ENCODE data around the gene RPL41. TPM values are rescaled to one million over a fixed set of nuclear protein-coding genes. Genes with fewer than 3 reads are reported as not detected.

RPL41 gene
- total and polyA plus RNA-seq, 9 of the 15 experiments (the other 6 are each of a cell fraction or from before 2014, with no cell fraction given) = 3,403 to 11,276 (median 5,604) TPM

GRCh38 chr12:56117778-56118687 lies 1.6 kb downstream of the RPL41 start, which contains the start of gene ZC3H10 (continued):
- TF ChIP-seq AFF1 (IDR thresholded peaks at IDR 0.05; ENCODE audit: low read depth in 1 of 2, partially characterized antibody in 2 of 2) (peak in 1 of 2 experiments; percentile 32), MED1 (CRISPR knock-in tag; IDR thresholded peaks at IDR 0.05; ENCODE audit: borderline replicate concordance) (no peak), ZFP30 (CRISPR knock-in tag; IDR thresholded peaks at IDR 0.05; ENCODE audit: borderline replicate concordance) (no peak), ZNF655 (CRISPR knock-in tag; IDR thresholded peaks at IDR 0.05) (no peak), CHD1 (IDR thresholded peaks at IDR 0.05; ENCODE audit: low read length) (no peak), CBX2 (IDR thresholded peaks at IDR 0.05; ENCODE audit: insufficient read depth, low read length, poor library complexity, severe bottlenecking) (no peak), ZBTB17 (CRISPR knock-in tag; IDR thresholded peaks at IDR 0.05) (peak; percentile 84), RBBP5 (IDR thresholded peaks at IDR 0.05; ENCODE audit: borderline replicate concordance, insufficient read depth, low read length, poor library complexity, severe bottlenecking) (peak; percentile 44), HEY1 (CRISPR knock-in tag; IDR thresholded peaks at IDR 0.05; ENCODE audit: borderline replicate concordance) (no peak), ZFP91 (CRISPR knock-in tag; IDR thresholded peaks at IDR 0.05) (no peak), THAP7 (CRISPR knock-in tag; IDR thresholded peaks at IDR 0.05) (peak; percentile 70; the same call in 1 of the 2 replicates), TCF7 (IDR thresholded peaks at IDR 0.05; ENCODE audit: borderline replicate concordance) (no peak), TFAM (CRISPR knock-in tag; conservative IDR thresholded peaks at IDR 0.05) (no peak), CREB1 (IDR thresholded peaks at IDR 0.05) (peak; percentile 84), CREB1 (CRISPR knock-in tag; IDR thresholded peaks at IDR 0.05) (peak; percentile 93), ARID3A (IDR thresholded peaks at IDR 0.05; ENCODE audit: borderline replicate concordance, low read depth, low read length) (0 out of 2 replicates have a peak, but pooled peaks have one; percentile 9)

Data from K562 (cell line).